Stimulated activated CD8-positive, alpha-beta memory T cell treated with anti-CD3 and anti-CD28 coated beads, Interleukin-4, amount 100 ng/mL, for 1 hour (primary cell): Measurements from ENCODE around the gene ENPP3.
"Not testable (repeated sequence)": the region's sequence is repeated elsewhere in the genome, so short reads cannot be mapped to it uniquely, and the experiment has no call there.

Source experiments
- DNase-seq, 2 donors: peaks; one replicate each; pipeline ENCODE4 v3.0.0-alpha.2; 2020; ENCODE audit warnings: low read depth in 2 of 2, low spot score in 1 of 2

The ENPP3 gene

GRCh38 chr6:131733376-131734016 is 96.4 kb downstream of the ENPP3 start:
- DNase-seq, result no peak

DNA sequence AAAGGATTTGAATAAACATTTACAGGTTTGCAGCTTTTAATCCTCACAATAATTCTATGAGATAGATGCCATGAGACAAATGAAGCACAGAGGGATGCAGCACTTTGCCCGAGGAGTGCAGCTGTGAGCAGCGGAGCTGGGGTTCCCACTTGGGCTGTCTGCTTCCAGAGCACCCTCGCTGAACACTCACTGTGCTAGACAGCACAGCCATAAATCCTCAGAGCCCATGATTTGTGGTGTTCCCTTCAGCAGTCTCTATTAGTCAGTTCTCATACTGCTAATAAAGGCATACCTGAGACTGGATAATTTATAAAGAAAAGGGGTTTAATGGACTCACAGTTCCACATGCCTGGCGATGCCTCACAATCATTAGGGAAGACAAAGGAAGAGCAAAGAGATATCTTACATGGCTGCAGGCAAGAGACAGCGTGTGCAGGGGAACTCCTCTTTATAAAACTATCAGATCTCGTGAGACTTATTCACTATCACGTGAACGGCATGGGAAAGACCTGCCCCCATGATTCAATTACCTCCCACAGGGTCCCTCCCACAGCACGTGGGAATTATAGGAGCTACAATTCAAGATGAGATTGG is 99.0 kb downstream of the ENPP3 start:
- no peak for DNase-seq

GRCh38 chr6:131736811-131737210 is 99.7 kb downstream of the ENPP3 start:
- no peak for DNase-seq

DNA sequence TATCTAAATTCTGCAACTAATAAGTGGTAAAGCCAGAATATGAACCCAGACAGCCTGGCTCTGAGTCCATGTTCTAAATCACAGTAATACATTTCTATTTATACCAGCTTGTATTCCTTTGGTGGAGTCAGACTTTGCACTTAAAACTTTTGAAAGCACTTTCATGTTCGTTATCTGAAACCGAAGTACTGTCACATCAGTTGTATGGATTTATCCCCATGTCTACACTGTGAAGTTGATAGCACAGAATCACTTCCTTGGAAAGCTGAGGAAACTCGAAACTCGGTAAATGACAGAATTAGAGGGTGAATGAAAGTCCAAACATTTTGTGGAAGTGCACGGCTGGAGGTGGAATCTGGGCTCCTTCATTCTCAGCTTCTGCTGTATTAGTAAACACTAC is 102.0 kb downstream of the ENPP3 start:
- DNase-seq, result no peak

DNA sequence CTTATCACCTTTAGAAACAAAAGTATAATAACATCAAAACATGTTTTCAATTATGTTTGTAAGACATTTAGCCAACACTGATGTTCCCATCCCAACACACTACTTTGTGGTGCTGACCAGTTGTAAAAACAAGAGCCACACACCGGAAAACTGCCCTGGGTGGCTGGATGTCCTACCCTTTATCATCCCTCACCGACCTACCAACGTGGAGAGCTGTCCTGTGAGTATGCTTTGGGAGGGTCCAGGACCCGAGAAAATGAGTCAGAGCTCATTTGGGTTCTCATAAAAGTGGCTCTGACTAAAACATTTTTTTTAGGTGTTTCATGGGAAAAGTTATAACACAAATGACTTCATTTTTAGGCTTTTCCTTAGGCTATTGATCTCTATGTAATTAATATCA is 103.1 kb downstream of the ENPP3 start:
- no peak for DNase-seq

GRCh38 chr6:131741688-131742393 is 104.7 kb downstream of the ENPP3 start:
- DNase-seq, result no peak

DNA sequence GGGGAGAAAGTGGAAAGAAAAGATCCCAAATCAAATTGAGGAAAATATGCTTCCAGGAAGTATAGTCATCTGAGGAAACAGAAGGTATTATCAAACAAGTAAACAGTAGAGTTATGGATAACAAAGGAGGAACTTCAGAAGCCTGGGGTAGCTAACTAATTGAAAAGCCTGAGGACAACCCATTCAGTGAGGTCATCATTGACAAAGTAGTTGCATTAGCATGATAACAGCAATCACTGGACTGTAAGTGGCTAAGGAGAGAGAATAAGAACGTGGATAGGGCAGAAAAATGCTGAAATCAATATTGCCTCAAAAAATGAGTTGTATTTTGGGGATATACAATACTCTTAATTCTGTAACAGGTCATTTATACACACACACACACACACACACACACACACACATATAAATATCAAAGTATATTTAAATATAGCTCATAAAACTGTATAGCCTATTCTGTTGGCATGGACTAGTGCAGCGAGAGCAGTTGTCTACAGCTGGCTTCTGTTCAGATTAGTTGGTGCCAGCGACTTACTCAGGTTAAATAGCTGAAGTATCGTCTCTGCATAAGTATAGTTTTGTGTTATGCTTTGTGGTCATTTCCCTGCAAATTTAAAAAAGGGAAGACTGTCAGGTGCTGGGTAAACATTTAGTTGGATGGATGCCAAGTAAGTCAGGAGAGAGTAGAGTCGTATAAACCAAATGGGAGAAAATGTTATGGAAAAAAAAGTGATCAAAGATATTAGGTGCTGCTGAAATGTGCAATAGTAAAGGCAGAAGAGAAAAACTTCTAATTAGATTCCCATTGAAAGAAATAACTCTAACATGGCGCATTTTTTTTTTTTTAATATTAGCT is 107.6 kb downstream of the ENPP3 start:
- no peak for DNase-seq

DNA sequence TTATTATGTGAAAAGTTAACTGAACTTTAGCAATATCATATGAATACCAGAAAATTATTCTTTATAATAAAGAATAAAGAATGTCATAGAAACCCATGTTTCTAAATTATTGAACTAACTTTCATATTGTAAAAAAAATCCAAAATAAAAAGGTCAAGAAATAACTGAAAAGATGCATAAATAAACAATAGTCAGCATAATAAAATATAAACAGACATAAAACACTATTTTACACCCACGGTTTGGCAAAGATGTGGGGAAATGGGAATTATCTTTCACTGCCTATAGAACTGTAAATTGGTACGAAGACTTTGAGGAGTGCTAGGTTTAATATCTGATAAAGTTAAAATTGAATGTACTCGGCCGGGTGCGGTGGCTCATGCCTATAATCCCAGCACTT is 108.4 kb downstream of the ENPP3 start:
- no peak for DNase-seq

GRCh38 chr6:131747821-131748353 is 110.8 kb downstream of the ENPP3 start:
- no peak for DNase-seq

- DNase-seq, result no peak
Measured at GRCh38 chr6:131749023-131749422, 111.9 kb downstream of the ENPP3 start.

GRCh38 chr6:131751012-131751715 is 114.1 kb downstream of the ENPP3 start:
- not testable (repeated sequence) for DNase-seq

- no peak for DNase-seq
Measured at GRCh38 chr6:131754088-131754487, 117.0 kb downstream of the ENPP3 start.

- DNase-seq, result no peak
Measured at GRCh38 chr6:131754715-131755567, 117.8 kb downstream of the ENPP3 start.

- DNase-seq, result no peak
Measured at GRCh38 chr6:131755597-131755996, 118.5 kb downstream of the ENPP3 start.

DNA sequence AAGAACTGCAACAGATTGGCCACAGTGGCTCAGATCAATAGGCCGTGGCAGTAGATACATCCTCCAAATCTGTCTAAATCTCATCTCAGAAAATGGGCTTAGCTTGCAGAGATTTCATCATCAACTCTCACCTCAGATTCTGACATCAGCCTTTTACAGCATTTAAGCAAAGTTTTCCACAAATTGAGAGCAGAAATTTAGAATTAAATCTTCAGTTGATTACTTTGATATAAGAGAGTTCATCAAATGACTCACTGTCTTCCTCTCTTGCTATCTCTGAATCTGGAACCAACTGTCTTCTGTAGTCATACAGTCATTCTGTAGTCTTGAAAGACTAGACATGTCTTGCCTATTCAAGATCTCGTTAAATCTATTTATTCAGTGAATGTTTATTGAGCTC is 118.9 kb downstream of the ENPP3 start:
- DNase-seq, result no peak

DNA sequence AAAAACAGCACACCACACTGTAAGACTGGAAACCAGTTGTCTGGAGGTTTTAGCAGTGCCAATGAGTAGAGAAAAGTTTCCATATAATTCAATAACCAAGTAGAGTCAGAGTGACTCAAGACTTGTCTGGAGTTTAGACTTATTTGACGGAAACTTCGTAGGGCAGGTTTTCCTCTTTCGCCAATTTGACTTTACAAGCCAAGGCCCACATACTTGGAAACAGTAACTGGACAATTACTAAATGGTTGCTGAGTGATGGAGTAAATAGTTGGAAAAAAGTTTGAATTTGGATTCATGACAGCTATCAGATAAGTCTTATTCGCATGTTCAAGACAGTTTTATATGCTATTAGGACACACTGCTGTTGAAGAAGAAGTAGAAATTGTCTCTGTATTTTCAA is 121.8 kb downstream of the ENPP3 start:
- DNase-seq, result no peak

DNA sequence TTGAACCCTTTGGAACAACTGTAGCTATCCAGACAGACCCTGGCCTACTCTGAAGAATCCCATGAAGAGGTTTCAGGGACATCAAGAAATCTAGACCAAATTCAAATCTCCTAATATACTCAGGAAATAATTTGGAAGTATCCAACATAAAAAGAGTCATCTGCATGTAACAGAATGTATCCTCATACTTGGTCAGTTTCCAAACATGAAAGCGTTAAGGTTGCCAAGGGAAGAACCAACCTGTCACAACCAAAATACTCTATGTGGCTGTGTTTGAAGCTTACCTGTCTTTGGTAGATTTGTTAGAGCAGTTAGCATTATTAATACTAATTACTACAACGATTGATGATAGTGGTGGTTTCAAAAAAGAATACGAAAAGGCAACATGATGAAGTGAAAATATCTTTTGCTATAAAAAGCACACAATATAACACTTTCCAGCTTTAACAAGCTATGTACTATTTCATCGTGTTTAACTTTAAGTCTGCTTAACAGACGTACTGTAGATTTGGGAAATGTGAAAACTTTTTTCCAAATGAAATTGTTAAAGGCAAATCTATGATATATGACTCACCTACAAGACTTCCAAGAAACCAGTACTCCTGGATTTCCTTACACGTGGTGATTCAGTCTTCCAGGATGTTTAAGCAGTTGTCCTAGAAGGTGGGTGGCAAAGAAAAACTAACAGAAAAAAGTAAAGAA is 124.1 kb downstream of the ENPP3 start:
- DNase-seq, result no peak

DNA sequence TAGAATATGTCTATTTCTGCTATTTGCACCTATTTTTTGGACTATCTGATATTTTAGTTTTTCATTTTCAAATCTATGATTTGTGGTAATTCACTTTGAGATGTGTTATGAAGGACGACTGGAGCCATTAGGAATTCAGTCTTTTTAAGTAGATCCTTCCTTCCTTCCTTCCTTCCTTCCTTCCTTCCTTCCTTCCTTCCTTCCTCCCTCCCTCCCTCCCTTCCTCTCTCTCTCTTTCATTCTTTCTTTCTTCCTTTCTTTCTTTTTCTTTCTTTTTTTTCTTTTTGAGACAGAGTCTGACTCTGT is 124.6 kb downstream of the ENPP3 start:
- DNase-seq, result no peak

GRCh38 chr6:131762984-131763383 is 125.9 kb downstream of the ENPP3 start:
- DNase-seq, result no peak
